PC-3 (cell line): Measurements from ENCODE around the gene ADRA2A.

Experiments used
- CTCF ChIP-seq: fragments of 300-600 bp; sonication (generic); conservative IDR thresholded peaks from 2 replicates; pipeline ENCODE4 v1.5.1; 2017; ENCODE audit warnings: antibody characterized with exemption, low read depth, mild to moderate bottlenecking, low read length
- EZH2 ChIP-seq: fragments of 300-600 bp; sonication (generic); IDR thresholded peaks from one replicate; pipeline ENCODE4 v1.6.1; 2017; ENCODE audit warnings: antibody characterized with exemption, mild to moderate bottlenecking, low read length; ENCODE audit not compliant: unreplicated experiment

DNA sequence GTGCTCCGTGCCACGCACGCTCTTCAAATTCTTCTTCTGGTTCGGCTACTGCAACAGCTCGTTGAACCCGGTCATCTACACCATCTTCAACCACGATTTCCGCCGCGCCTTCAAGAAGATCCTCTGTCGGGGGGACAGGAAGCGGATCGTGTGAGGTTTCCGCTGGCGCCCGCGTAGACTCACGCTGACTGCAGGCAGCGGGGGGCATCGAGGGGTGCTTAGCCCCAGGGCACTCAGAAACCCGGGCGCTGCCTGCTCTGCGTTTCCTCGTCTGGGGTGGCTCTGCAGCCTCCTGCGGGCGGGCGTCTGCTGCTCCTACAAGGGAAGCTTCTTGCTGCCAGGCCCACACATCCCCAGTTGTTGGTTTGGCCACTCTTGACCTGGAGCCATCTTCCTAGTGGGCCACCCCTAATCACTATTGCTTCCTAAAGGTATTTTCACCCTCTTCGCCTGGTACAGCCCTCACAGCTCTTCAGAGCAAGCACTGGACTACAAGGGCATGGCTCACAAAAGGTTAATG lies 2.5 kb downstream of the ADRA2A start:
- TF ChIP-seq CTCF (no peak), EZH2 (no peak)
